GM21737 (cell line): ENCODE results near the gene USP43.
"Not testable (repeated sequence)": the region's sequence is repeated elsewhere in the genome, so short reads cannot be mapped to it uniquely, and the experiment has no call there.

Source experiments
- ATAC-seq: cut with Tn5 transposase; IDR thresholded peaks from one replicate; pipeline ENCODE4 v1.9.1; 2021; ENCODE audit warnings: mild to moderate bottlenecking, moderate library complexity; ENCODE audit not compliant: unreplicated experiment

Gene USP43

GRCh38 chr17:9644910-9645751 lies at the start of gene USP43:
TSS of gene USP43 (plus strand) at chr17:9645517. CDS start at chr17:9645633, 116 bp downstream.
- ATAC-seq = no peak

- ATAC-seq = not testable (repeated sequence)
Measured at GRCh38 chr17:9597638-9598037, 47.7 kb upstream of the USP43 start.

GRCh38 chr17:9598661-9599060 lies 46.7 kb upstream of the USP43 start:
- no peak for ATAC-seq

- ATAC-seq = not testable (repeated sequence)
Measured at GRCh38 chr17:9604583-9604982, 40.7 kb upstream of the USP43 start.

GRCh38 chr17:9606453-9606852 lies 38.9 kb upstream of the USP43 start:
- no peak for ATAC-seq

- not testable (repeated sequence) for ATAC-seq
Measured at GRCh38 chr17:9607058-9607457, 38.3 kb upstream of the USP43 start.

- ATAC-seq = no peak
Measured at GRCh38 chr17:9611557-9611956, 33.8 kb upstream of the USP43 start.

GRCh38 chr17:9612006-9612405 lies 33.3 kb upstream of the USP43 start:
- no peak for ATAC-seq

- no peak for ATAC-seq
Measured at GRCh38 chr17:9615486-9615885, 29.8 kb upstream of the USP43 start.

- no peak for ATAC-seq
Measured at GRCh38 chr17:9622961-9623360, 22.4 kb upstream of the USP43 start.

GRCh38 chr17:9628509-9628908 lies 16.8 kb upstream of the USP43 start:
- no peak for ATAC-seq

GRCh38 chr17:9632741-9633140 lies 12.6 kb upstream of the USP43 start:
- no peak for ATAC-seq

- ATAC-seq = no peak
Measured at GRCh38 chr17:9635340-9635739, 10.0 kb upstream of the USP43 start.

- no peak for ATAC-seq
Measured at GRCh38 chr17:9636501-9636900, 8.8 kb upstream of the USP43 start.

- not testable (repeated sequence) for ATAC-seq
Measured at GRCh38 chr17:9640388-9640787, 4.9 kb upstream of the USP43 start.

GRCh38 chr17:9643611-9644010 lies 1.7 kb upstream of the USP43 start:
- no peak for ATAC-seq

GRCh38 chr17:9645851-9646545 lies 681 bp downstream of the USP43 start:
- ATAC-seq = no peak

GRCh38 chr17:9646546-9646885 lies 1.2 kb downstream of the USP43 start:
- ATAC-seq = no peak

GRCh38 chr17:9647014-9647413 lies 1.7 kb downstream of the USP43 start:
- ATAC-seq = no peak

GRCh38 chr17:9648521-9649110 lies 3.3 kb downstream of the USP43 start:
- no peak for ATAC-seq

- ATAC-seq = no peak
Measured at GRCh38 chr17:9658593-9659211, 13.4 kb downstream of the USP43 start.
